Measurements from ENCODE around the gene CRIP2.

Gene CRIP2

GRCh38 chr14:105455766-105456660 lies 18.6 kb upstream of the CRIP2 start:
- H3K27ac ChIP-seq: no peak overlapping the region
- H3K4me3 ChIP-seq (ENCODE audit: low read depth, low read length): no peak overlapping the region
- no peak for DNase-seq
- TF ChIP-seq CTCF (IDR thresholded peaks at IDR 0.05; ENCODE audit: low read depth, low read length): no peak
- H3K36me3 ChIP-seq: peaks cover 66% of the 10 kb centered on the region
- H3K27me3 ChIP-seq (ENCODE audit: insufficient read depth, low read depth, severe bottlenecking): no peaks in the 10 kb centered on the region
- H3K9me3 ChIP-seq (ENCODE audit: severe bottlenecking): no peaks in the 10 kb centered on the region

GRCh38 chr14:105456736-105457617 lies 17.6 kb upstream of the CRIP2 start:
- no peaks in the 10 kb centered on the region for H3K27me3 ChIP-seq (ENCODE audit: insufficient read depth, low read depth, severe bottlenecking)

GRCh38 chr14:105458010-105458409 lies 16.6 kb upstream of the CRIP2 start:
- no peak for TF ChIP-seq CTCF (IDR thresholded peaks at IDR 0.05; ENCODE audit: low read depth, low read length)
- Histone ChIP-seq H3K36me3 (peaks cover 69% of the 10 kb centered on the region), H3K27me3 (ENCODE audit: insufficient read depth, low read depth, severe bottlenecking) (no peaks in the 10 kb centered on the region), H3K9me3 (ENCODE audit: severe bottlenecking) (no peaks in the 10 kb centered on the region), H3K4me3 (ENCODE audit: low read depth, low read length) (no peak overlapping the region), H3K27ac (no peak overlapping the region)
- DNase-seq: no peak

More at GRCh38 chr14:105456736-105457617, 17.6 kb upstream of the CRIP2 start:
- peaks cover 69% of the 10 kb centered on the region for H3K36me3 ChIP-seq
- no peak overlapping the region for H3K4me3 ChIP-seq (ENCODE audit: low read depth, low read length)
- H3K9me3 ChIP-seq (ENCODE audit: severe bottlenecking): no peaks in the 10 kb centered on the region
- DNase-seq: no peak
- no peak for TF ChIP-seq CTCF (IDR thresholded peaks at IDR 0.05; ENCODE audit: low read depth, low read length)
- H3K27ac ChIP-seq: no peak overlapping the region

- H3K36me3 ChIP-seq: peaks cover 69% of the 10 kb centered on the region
- H3K27me3 ChIP-seq (ENCODE audit: insufficient read depth, low read depth, severe bottlenecking): no peaks in the 10 kb centered on the region
- TF ChIP-seq CTCF (IDR thresholded peaks at IDR 0.05; ENCODE audit: low read depth, low read length): no peak
- H3K4me3 ChIP-seq (ENCODE audit: low read depth, low read length): no peak overlapping the region
- no peak overlapping the region for H3K27ac ChIP-seq
- no peaks in the 10 kb centered on the region for H3K9me3 ChIP-seq (ENCODE audit: severe bottlenecking)
- DNase-seq: no peak
Measured at GRCh38 chr14:105458571-105458970, 16.1 kb upstream of the CRIP2 start.

- Histone ChIP-seq H3K36me3 (peaks cover 72% of the 10 kb centered on the region), H3K9me3 (ENCODE audit: severe bottlenecking) (no peaks in the 10 kb centered on the region), H3K27me3 (ENCODE audit: insufficient read depth, low read depth, severe bottlenecking) (no peaks in the 10 kb centered on the region), H3K4me3 (ENCODE audit: low read depth, low read length) (no peak overlapping the region), H3K27ac (no peak overlapping the region)
- TF ChIP-seq CTCF (IDR thresholded peaks at IDR 0.05; ENCODE audit: low read depth, low read length): no peak
- DNase-seq: no peak
Measured at GRCh38 chr14:105460116-105460515, 14.5 kb upstream of the CRIP2 start.

Measured in WERI-Rb-1 (cell line).